HepG2 (cell line): Measurements from ENCODE around the gene CCN2. TPM values are rescaled to one million over a fixed set of nuclear protein-coding genes. Genes with fewer than 3 reads are reported as not detected.
A peak's percentile ranks its signal among the peaks of the same experiment; 100 is the strongest.

Source experiments
- CBX2 ChIP-seq, 2 experiments: fragments of 200-600 bp in 1 of 2; sonication (generic); formaldehyde crosslinking in 1 of 2; IDR thresholded peaks; 2 replicates each; pipeline versions ENCODE4 v1.7.0 to v1.8.1; 2018 to 2022; ENCODE audit warnings: low read depth in 2 of 2, low read length in 1 of 2, mild to moderate bottlenecking in 1 of 2, missing genetic modification reagents in 1 of 2
- GFI1 ChIP-seq: sonication (generic); formaldehyde crosslinking; IDR thresholded peaks from 2 replicates; pipeline ENCODE4 v1.5.0; 2020; ENCODE audit warnings: missing genetic modification reagents, mild to moderate bottlenecking, borderline replicate concordance
- KLF11 ChIP-seq: IDR thresholded peaks from 2 replicates; pipeline ENCODE4 v1.6.1; 2016; ENCODE audit warnings: missing compliant biosample characterization
- MAFG ChIP-seq: sonication (generic); formaldehyde crosslinking; IDR thresholded peaks from 2 replicates; pipeline ENCODE4 v1.5.1; 2020; ENCODE audit warnings: mild to moderate bottlenecking, missing genetic modification reagents
- RAD21 ChIP-seq: fragments of 450-650 bp; formaldehyde crosslinking; IDR thresholded peaks from 2 replicates; pipeline ENCODE4 v1.5.0; 2020; ENCODE audit warnings: mild to moderate bottlenecking
- SALL1 ChIP-seq: sonication (generic); formaldehyde crosslinking; IDR thresholded peaks from 2 replicates; pipeline ENCODE4 v1.8.0; 2022; ENCODE audit warnings: mild to moderate bottlenecking, missing genetic modification reagents
- TBL1XR1 ChIP-seq: fragments of 150-350 bp; IDR thresholded peaks from 2 replicates; pipeline ENCODE4 v1.6.1; 2014; ENCODE audit warnings: borderline replicate concordance, low read length; ENCODE audit not compliant: partially characterized antibody
- TCF7L2 ChIP-seq: IDR thresholded peaks from 2 replicates; pipeline ENCODE4 v1.6.1; 2011; ENCODE audit warnings: mild to moderate bottlenecking, low read depth, low read length, moderate library complexity
- ZNF264 ChIP-seq: sonication (generic); formaldehyde crosslinking; IDR thresholded peaks from 2 replicates; pipeline ENCODE4 v1.4.0; 2020; ENCODE audit warnings: missing genetic modification reagents
- ZNF33B ChIP-seq: sonication (generic); formaldehyde crosslinking; IDR thresholded peaks from 2 replicates; pipeline ENCODE4 v1.5.1; 2020; ENCODE audit warnings: mild to moderate bottlenecking, missing genetic modification reagents
- ZNF451 ChIP-seq: sonication (generic); formaldehyde crosslinking; IDR thresholded peaks from 2 replicates; pipeline ENCODE4 v1.5.0; 2020; ENCODE audit warnings: mild to moderate bottlenecking, missing genetic modification reagents
- ZNF549 ChIP-seq: sonication (generic); formaldehyde crosslinking; IDR thresholded peaks from 2 replicates; pipeline ENCODE4 v1.5.0; 2020; ENCODE audit warnings: missing genetic modification reagents
- ZNF737 ChIP-seq: sonication (generic); formaldehyde crosslinking; IDR thresholded peaks from 2 replicates; pipeline ENCODE4 v1.5.0; 2020; ENCODE audit warnings: missing genetic modification reagents, mild to moderate bottlenecking, borderline replicate concordance
- ZNF773 ChIP-seq: sonication (generic); formaldehyde crosslinking; IDR thresholded peaks from 2 replicates; pipeline ENCODE4 v1.4.0; 2020; ENCODE audit warnings: missing genetic modification reagents, borderline replicate concordance
- polyA plus RNA-seq, 8 experiments: library from polyadenylated mRNA; depleted of rRNA in 3 of 8; stranded (reverse) in 7 of 8; unstranded in 1 of 8; fragments of >200 nt; fragmentation: Illumina TruSeq in 4 of 8; extraction: Trizol in 4 of 8; gene quantifications; 2 replicates each; pipeline versions ENCODE4 v1.2.1 to v1.2.3, GENCODE V29; 2011 to 2016; ENCODE audit warnings: low read depth in 4 of 8, missing spikeins in 1 of 8, mixed read lengths in 1 of 8; ENCODE audit not compliant: insufficient read depth in 1 of 8
- total RNA-seq, 5 experiments: library from RNA; depleted of rRNA; stranded (reverse); fragments of >200 nt; fragmentation: Illumina TruSeq; extraction: Trizol; gene quantifications; 2 replicates each; pipeline ENCODE4 v1.2.3, GENCODE V29; 2016; ENCODE audit warnings: low read depth in 1 of 5
- TF ChIP-seq, protein P1 (sequence below): IDR thresholded peaks from 2 replicates; pipeline ENCODE4 v1.6.1; 2012; ENCODE audit warnings: low read depth, low read length, improper control_type of control experiment
- TF ChIP-seq, protein P2 (sequence below): sonication (generic); formaldehyde crosslinking; IDR thresholded peaks from 2 replicates; pipeline ENCODE4 v1.5.1; 2020; ENCODE audit warnings: mild to moderate bottlenecking, missing genetic modification reagents, moderate library complexity
- TF ChIP-seq, protein P3 (sequence below): sonication (generic); formaldehyde crosslinking; IDR thresholded peaks from 2 replicates; pipeline ENCODE4 v1.8.1; 2023; ENCODE audit warnings: missing genetic modification reagents, inconsistent platforms, borderline replicate concordance
- TF ChIP-seq, protein P4 (sequence below): sonication (generic); formaldehyde crosslinking; IDR thresholded peaks from 2 replicates; pipeline ENCODE4 v1.4.0; 2020; ENCODE audit warnings: missing genetic modification reagents, borderline replicate concordance

CCN2 gene
- total and polyA plus RNA-seq, 2 of the 13 experiments (the other 11 are each of a cell fraction or from before 2014, with no cell fraction given): 34.7 to 316 TPM

DNA sequence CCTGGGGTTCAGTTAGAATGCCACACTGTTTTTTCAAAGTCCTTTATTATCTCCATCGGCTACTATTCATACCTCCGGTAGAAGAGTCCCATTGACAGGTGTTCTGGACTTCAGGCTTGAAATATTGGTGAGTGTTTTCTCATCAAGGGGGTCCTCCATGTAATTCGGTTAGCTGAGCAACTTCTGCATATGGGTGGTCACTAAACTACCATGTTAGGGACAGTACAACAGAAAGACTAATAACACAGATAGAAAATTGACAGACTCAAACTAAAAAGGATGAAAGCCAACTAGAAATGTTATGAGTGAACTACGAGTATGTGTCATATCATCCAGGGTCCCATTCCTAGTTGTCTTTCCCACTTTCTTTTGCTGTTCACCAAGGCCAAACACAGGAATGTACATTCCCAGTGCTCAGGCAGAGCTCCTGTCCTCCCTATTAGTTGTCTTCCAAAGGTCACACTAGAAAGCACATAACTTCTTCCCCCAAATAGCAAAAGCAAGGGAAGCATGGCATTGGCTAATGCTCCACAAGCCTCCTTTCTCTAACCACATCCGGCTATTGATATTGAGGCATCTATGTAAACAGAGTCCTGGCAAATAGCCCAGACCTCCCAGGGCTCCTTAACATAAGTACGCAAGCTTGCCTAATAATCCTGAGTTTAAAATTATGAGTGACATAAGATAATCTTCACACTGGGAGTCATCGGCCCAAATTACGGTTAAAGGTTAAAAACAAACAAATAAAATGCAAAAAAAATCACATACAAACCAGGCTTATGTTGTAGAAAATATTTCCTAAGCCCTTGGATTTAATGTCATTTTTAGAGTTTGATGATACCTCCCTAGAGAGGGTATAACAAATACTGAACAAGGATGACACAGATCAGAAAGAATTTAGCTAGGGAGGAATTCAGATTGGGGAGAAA lies 13.2 kb downstream of the CCN2 start (continued):
- TF ChIP-seq, protein P1, sequence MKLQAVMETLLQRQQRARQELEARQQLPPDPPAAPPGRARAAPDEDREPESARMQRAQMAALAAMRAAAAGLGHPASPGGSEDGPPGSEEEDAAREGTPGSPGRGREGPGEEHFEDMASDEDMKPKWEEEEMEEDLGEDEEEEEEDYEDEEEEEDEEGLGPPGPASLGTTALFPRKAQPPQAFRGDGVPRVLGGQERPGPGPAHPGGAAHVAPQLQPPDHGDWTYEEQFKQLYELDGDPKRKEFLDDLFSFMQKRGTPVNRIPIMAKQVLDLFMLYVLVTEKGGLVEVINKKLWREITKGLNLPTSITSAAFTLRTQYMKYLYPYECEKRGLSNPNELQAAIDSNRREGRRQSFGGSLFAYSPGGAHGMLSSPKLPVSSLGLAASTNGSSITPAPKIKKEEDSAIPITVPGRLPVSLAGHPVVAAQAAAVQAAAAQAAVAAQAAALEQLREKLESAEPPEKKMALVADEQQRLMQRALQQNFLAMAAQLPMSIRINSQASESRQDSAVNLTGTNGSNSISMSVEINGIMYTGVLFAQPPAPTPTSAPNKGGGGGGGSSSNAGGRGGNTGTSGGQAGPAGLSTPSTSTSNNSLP: peak; percentile 56; the same call in 1 of the 2 replicates
- TF ChIP-seq TCF7L2 (no peak), KLF11 (CRISPR knock-in tag) (peak; percentile 84), TBL1XR1 (peak; percentile 93), ZNF264 (CRISPR knock-in tag) (peak; percentile 90), CBX2 (IDR thresholded peaks at IDR 0.05; ENCODE audit: low read depth, low read length) (no peak), CBX2 (CRISPR knock-in tag; IDR thresholded peaks at IDR 0.05; ENCODE audit: low read depth) (peak; percentile 64; the same call in 1 of the 2 replicates), ZNF773 (CRISPR knock-in tag) (no peak), GFI1 (peak; percentile 73), ZNF549 (CRISPR knock-in tag) (peak; percentile 93; the same call in 1 of the 2 replicates), MAFG (CRISPR knock-in tag) (no peak), ZNF451 (CRISPR knock-in tag) (0 out of 2 replicates have a peak, but pooled peaks have one; percentile 64), RAD21 (CRISPR knock-in tag) (no peak), SALL1 (CRISPR knock-in tag) (peak; percentile 100), ZNF33B (CRISPR knock-in tag) (no peak), ZNF737 (CRISPR knock-in tag) (no peak)
- TF ChIP-seq, protein P2, sequence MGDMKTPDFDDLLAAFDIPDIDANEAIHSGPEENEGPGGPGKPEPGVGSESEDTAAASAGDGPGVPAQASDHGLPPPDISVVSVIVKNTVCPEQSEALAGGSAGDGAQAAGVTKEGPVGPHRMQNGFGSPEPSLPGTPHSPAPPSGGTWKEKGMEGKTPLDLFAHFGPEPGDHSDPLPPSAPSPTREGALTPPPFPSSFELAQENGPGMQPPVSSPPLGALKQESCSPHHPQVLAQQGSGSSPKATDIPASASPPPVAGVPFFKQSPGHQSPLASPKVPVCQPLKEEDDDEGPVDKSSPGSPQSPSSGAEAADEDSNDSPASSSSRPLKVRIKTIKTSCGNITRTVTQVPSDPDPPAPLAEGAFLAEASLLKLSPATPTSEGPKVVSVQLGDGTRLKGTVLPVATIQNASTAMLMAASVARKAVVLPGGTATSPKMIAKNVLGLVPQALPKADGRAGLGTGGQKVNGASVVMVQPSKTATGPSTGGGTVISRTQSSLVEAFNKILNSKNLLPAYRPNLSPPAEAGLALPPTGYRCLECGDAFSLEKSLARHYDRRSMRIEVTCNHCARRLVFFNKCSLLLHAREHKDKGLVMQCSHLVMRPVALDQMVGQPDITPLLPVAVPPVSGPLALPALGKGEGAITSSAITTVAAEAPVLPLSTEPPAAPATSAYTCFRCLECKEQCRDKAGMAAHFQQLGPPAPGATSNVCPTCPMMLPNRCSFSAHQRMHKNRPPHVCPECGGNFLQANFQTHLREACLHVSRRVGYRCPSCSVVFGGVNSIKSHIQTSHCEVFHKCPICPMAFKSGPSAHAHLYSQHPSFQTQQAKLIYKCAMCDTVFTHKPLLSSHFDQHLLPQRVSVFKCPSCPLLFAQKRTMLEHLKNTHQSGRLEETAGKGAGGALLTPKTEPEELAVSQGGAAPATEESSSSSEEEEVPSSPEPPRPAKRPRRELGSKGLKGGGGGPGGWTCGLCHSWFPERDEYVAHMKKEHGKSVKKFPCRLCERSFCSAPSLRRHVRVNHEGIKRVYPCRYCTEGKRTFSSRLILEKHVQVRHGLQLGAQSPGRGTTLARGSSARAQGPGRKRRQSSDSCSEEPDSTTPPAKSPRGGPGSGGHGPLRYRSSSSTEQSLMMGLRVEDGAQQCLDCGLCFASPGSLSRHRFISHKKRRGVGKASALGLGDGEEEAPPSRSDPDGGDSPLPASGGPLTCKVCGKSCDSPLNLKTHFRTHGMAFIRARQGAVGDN: no peak
- TF ChIP-seq, protein P3, sequence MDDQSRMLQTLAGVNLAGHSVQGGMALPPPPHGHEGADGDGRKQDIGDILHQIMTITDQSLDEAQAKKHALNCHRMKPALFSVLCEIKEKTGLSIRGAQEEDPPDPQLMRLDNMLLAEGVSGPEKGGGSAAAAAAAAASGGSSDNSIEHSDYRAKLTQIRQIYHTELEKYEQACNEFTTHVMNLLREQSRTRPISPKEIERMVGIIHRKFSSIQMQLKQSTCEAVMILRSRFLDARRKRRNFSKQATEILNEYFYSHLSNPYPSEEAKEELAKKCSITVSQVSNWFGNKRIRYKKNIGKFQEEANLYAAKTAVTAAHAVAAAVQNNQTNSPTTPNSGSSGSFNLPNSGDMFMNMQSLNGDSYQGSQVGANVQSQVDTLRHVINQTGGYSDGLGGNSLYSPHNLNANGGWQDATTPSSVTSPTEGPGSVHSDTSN (CRISPR knock-in tag): no peak
- TF ChIP-seq, protein P4, sequence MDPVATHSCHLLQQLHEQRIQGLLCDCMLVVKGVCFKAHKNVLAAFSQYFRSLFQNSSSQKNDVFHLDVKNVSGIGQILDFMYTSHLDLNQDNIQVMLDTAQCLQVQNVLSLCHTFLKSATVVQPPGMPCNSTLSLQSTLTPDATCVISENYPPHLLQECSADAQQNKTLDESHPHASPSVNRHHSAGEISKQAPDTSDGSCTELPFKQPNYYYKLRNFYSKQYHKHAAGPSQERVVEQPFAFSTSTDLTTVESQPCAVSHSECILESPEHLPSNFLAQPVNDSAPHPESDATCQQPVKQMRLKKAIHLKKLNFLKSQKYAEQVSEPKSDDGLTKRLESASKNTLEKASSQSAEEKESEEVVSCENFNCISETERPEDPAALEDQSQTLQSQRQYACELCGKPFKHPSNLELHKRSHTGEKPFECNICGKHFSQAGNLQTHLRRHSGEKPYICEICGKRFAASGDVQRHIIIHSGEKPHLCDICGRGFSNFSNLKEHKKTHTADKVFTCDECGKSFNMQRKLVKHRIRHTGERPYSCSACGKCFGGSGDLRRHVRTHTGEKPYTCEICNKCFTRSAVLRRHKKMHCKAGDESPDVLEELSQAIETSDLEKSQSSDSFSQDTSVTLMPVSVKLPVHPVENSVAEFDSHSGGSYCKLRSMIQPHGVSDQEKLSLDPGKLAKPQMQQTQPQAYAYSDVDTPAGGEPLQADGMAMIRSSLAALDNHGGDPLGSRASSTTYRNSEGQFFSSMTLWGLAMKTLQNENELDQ (CRISPR knock-in tag): no peak
